Endothelial cell of umbilical vein (primary cell): ENCODE results near the gene ADPGK. TPM values are rescaled to one million over a fixed set of nuclear protein-coding genes. Genes with fewer than 3 reads are reported as not detected.
A peak's percentile ranks its signal among the peaks of the same experiment; 100 is the strongest.

Experiments
- BruUV-seq: library from RNA; stranded (reverse); fragments of 400-500 nt; replicated peaks from 2 replicates; lab custom pipeline; 2021; lab: Mats Ljungman, UMichigan
- CTCF ChIA-PET: fragments of 300-600, 350-600 bp; sonication (Branson Sonifier 250); formaldehyde crosslinking; loops from one replicate; lab custom pipeline; 2021; ENCODE audit warnings: antibody characterized with exemption, inconsistent platforms; lab: Charles Lee
- POLR2A ChIA-PET: fragments of 300-600, 350-600 bp; sonication (Branson Sonifier 250); formaldehyde crosslinking; loops from one replicate; lab custom pipeline; 2021; ENCODE audit warnings: antibody characterized with exemption, inconsistent platforms; lab: Charles Lee
- DNase-seq: peaks from one replicate; pipeline ENCODE4 v3.0.0-alpha.2; 2011; ENCODE audit warnings: low read depth, low spot score
- FAIRE-seq: peaks from 2 replicates; lab custom pipeline; 2011; peaks lifted over from hg19 to GRCh38; lab: Jason Lieb, UNC
- H2AFZ ChIP-seq: 2 replicates; pipeline ENCODE4 v1.6.0; 2012; ENCODE audit warnings: low read depth, low read length, control low read depth, inconsistent platforms
- H3K27ac ChIP-seq: 2 replicates; pipeline ENCODE4 v1.5.1; 2011; ENCODE audit warnings: low read depth, mild to moderate bottlenecking, control low read depth, low read length, moderate library complexity; ENCODE audit not compliant: insufficient read depth
- H3K27me3 ChIP-seq, 2 experiments: 2 replicates each; pipeline versions ENCODE4 v1.6.0 to v1.6.1; 2011; ENCODE audit warnings: low read length in 2 of 2, mixed read lengths in 1 of 2; ENCODE audit not compliant: control insufficient read depth in 2 of 2, insufficient read depth in 2 of 2
- H3K36me3 ChIP-seq, 2 experiments: 2 replicates in 1 of 2; 3 replicates in 1 of 2; pipeline ENCODE4 v1.5.1; 2011; ENCODE audit warnings: low read length in 2 of 2, mild to moderate bottlenecking in 1 of 2, moderate library complexity in 1 of 2; ENCODE audit not compliant: control insufficient read depth in 2 of 2, insufficient read depth in 2 of 2; ENCODE audit errors: extremely low read depth in 1 of 2
- H3K4me1 ChIP-seq: 3 replicates; pipeline ENCODE4 v1.5.1; 2011; ENCODE audit warnings: mild to moderate bottlenecking, low read length; ENCODE audit not compliant: control insufficient read depth, insufficient read depth; ENCODE audit errors: extremely low read depth
- H3K4me2 ChIP-seq: 2 replicates; pipeline ENCODE4 v1.6.1; 2011; ENCODE audit warnings: low read length, control low read depth, mixed read lengths; ENCODE audit not compliant: insufficient read depth
- H3K4me3 ChIP-seq, 3 experiments: fragments of 200-600 bp in 1 of 3; sonication (generic), shearing (Covaris generic) in 1 of 3; replicated peaks in 1 of 3; 2 replicates each; pipeline ENCODE4 v1.5.1; 2011 to 2016; ENCODE audit warnings: control low read depth in 3 of 3, low read length in 3 of 3, mild to moderate bottlenecking in 2 of 3, inconsistent platforms in 1 of 3, low read depth in 1 of 3, moderate library complexity in 1 of 3; ENCODE audit not compliant: insufficient read depth in 1 of 3
- H3K79me2 ChIP-seq: 2 replicates; pipeline ENCODE4 v1.6.0; 2012; ENCODE audit warnings: low read length, inconsistent platforms; ENCODE audit not compliant: control insufficient read depth, insufficient read depth
- H3K9ac ChIP-seq: replicated peaks from 2 replicates; pipeline ENCODE3; 2011; ENCODE audit warnings: low read length, control low read depth; ENCODE audit not compliant: insufficient read depth; ENCODE audit errors: extremely low read depth
- H3K9me1 ChIP-seq: replicated peaks from 3 replicates; pipeline ENCODE4 v1.6.0; 2011; ENCODE audit warnings: mild to moderate bottlenecking, low read length; ENCODE audit not compliant: control insufficient read depth, insufficient read depth; ENCODE audit errors: extremely low read depth
- H3K9me3 ChIP-seq: replicated peaks from 2 replicates; pipeline ENCODE4 v1.5.1; 2012; ENCODE audit warnings: low read length, inconsistent platforms; ENCODE audit not compliant: control insufficient read depth, insufficient read depth
- H4K20me1 ChIP-seq: replicated peaks from 2 replicates; pipeline ENCODE3; 2011; ENCODE audit warnings: mild to moderate bottlenecking, low read length; ENCODE audit not compliant: control insufficient read depth, insufficient read depth; ENCODE audit errors: extremely low read depth
- EZH2 ChIP-seq: IDR thresholded peaks from 2 replicates; pipeline ENCODE4 v1.6.1; 2012; ENCODE audit warnings: borderline replicate concordance, low read depth, mild to moderate bottlenecking, moderate library complexity, low read length, inconsistent platforms; ENCODE audit not compliant: severe bottlenecking
- JUN ChIP-seq: IDR thresholded peaks from 2 replicates; pipeline ENCODE4 v1.6.1; 2011; ENCODE audit warnings: borderline replicate concordance, low read depth; ENCODE audit not compliant: insufficient read length, insufficient read depth
- MAX ChIP-seq: IDR thresholded peaks from 2 replicates; pipeline ENCODE4 v1.6.1; 2011; ENCODE audit not compliant: insufficient read depth, insufficient read length
- dilution Hi-C: fragments of 300-500 bp; cut with MboI; formaldehyde crosslinking; loops from one replicate; pipeline ENCODE4 v1.15.0; 2019; ENCODE audit warnings: low sequenced_read_pairs; ENCODE audit not compliant: extremely low pct_ligation_motif_present
- intact Hi-C: fragments of 100-400 bp; cut with micrococcal nuclease; formaldehyde crosslinking; loops from one replicate; pipeline ENCODE4 v1.10.0; 2022
- polyA plus RNA-seq, 4 experiments: library from polyadenylated mRNA; depleted of rRNA in 3 of 4; stranded (reverse) in 3 of 4; unstranded in 1 of 4; fragments of >200 nt; gene quantifications; 2 replicates each; pipeline versions ENCODE4 v1.2.1 to v1.2.3, GENCODE V29; 2011 to 2012; ENCODE audit warnings: missing spikeins in 1 of 4
- total RNA-seq: library from RNA; stranded (reverse); gene quantifications from 2 replicates; pipeline ENCODE4 v1.2.3, GENCODE V29; 2021

ADPGK gene
- total and polyA plus RNA-seq, 2 donors (not counting 3 experiments of a cell fraction or from before 2014, with no cell fraction given) = 51.0 to 57.1 TPM

GRCh38 chr15:72783004-72783639 is 436 bp downstream of the ADPGK start:
- Histone ChIP-seq H3K9me1 (no peaks in the 10 kb centered on the region), H3K36me3 (no peaks in the 10 kb centered on the region), H3K9ac (peak overlapping the region; percentile 79), H4K20me1 (no peaks in the 10 kb centered on the region), H3K4me3 (peak overlapping the region; percentile 49 to 91 (median 61)), H3K4me2 (peak overlapping the region; percentile 95), H3K4me1 (peaks cover 10% of the 10 kb centered on the region), H3K27ac (peak overlapping the region; percentile 61), H3K27me3 (peaks cover 9 to 15% of the 10 kb centered on the region in 2 experiments), H2AFZ (peak overlapping the region; percentile 86), H3K79me2 (peaks cover 23% of the 10 kb centered on the region), H3K9me3 (no peaks in the 10 kb centered on the region)
- dilution Hi-C loops (no loop called here), intact Hi-C loops (loop anchor here (5.0 to 10.0 kb wide), 3 partner anchors 61 to 852 kb away; partner anchors contain the start of genes BBS4, HIGD2B and NPTN)
- no peak for DNase-seq
- peak; percentile 81 for FAIRE-seq
- TF ChIP-seq JUN = no peak
- ChIA-PET POLR2A (no interaction called here), CTCF (interaction anchor here (0.6 to 3.1 kb wide), 5 partner anchors 15 to 72 kb away, joined by 3 to 20 read pairs (median 4); no protein-coding TSS in a partner anchor)
- no TSS peak for BruUV-seq

- CTCF ChIA-PET = interaction anchor here (0.6 to 3.1 kb wide), 4 partner anchors 45 to 72 kb away, joined by 3 to 20 read pairs (median 4); no protein-coding TSS in a partner anchor
- H3K4me1 ChIP-seq = peaks cover 10% of the 10 kb centered on the region
- dilution Hi-C loops (no loop called here), intact Hi-C loops (loop anchor here (5.0 to 10.0 kb wide), 3 partner anchors 60 to 852 kb away; partner anchors contain the start of genes BBS4, HIGD2B and NPTN)
- H4K20me1 ChIP-seq = no peaks in the 10 kb centered on the region
- H3K27ac ChIP-seq = peak overlapping the region; percentile 61
- no peaks in the 10 kb centered on the region for H3K9me3 ChIP-seq
- DNase-seq = no peak
- TF ChIP-seq JUN = no peak
- no peak for TF ChIP-seq EZH2
- TF ChIP-seq MAX = no peak
- H3K27me3 ChIP-seq = peaks cover 8% of the 10 kb centered on the region in 2 experiments
- no peaks in the 10 kb centered on the region for H3K9me1 ChIP-seq
- peaks cover 23% of the 10 kb centered on the region for H3K79me2 ChIP-seq
- H2AFZ ChIP-seq = peak overlapping the region; percentile 86
- H3K4me3 ChIP-seq = peak overlapping the region; percentile 49 to 91 (median 61)
- H3K4me2 ChIP-seq = peak overlapping the region; percentile 95
- TSS peak; percentile 55 for BruUV-seq
- FAIRE-seq = peak; percentile 52
- peak overlapping the region; percentile 79 for H3K9ac ChIP-seq
- POLR2A ChIA-PET = no interaction called here
- no peaks in the 10 kb centered on the region for H3K36me3 ChIP-seq
These were observed 1.1 kb downstream of the ADPGK start for GRCh38 chr15:72782274-72783003.
